ENCODE data around the gene EMC7.
"Not testable (repeated sequence)": the region's sequence is repeated elsewhere in the genome, so short reads cannot be mapped to it uniquely, and the experiment has no call there.

DNA sequence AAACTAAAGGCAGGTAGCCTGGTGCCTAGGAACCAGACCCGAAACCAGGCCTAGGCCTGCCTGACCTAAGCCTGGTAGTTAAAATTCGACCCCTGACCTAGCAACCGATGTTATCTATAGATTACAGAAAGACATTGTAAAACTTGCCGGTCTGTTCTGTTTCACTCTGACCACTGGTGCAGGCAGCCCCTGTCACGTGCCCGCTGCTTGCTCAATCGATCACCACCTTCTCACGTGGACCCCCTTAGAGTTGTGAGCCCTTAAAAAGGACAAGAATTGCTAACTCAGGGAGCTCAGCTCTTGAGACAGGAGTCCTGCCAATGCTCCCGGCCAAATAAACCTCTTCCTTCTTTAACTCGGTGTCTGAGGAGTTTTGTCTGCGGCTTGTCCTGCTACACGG lies 20.1 kb upstream of the EMC7 start:
- TF ChIP-seq, protein P1, sequence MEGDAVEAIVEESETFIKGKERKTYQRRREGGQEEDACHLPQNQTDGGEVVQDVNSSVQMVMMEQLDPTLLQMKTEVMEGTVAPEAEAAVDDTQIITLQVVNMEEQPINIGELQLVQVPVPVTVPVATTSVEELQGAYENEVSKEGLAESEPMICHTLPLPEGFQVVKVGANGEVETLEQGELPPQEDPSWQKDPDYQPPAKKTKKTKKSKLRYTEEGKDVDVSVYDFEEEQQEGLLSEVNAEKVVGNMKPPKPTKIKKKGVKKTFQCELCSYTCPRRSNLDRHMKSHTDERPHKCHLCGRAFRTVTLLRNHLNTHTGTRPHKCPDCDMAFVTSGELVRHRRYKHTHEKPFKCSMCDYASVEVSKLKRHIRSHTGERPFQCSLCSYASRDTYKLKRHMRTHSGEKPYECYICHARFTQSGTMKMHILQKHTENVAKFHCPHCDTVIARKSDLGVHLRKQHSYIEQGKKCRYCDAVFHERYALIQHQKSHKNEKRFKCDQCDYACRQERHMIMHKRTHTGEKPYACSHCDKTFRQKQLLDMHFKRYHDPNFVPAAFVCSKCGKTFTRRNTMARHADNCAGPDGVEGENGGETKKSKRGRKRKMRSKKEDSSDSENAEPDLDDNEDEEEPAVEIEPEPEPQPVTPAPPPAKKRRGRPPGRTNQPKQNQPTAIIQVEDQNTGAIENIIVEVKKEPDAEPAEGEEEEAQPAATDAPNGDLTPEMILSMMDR (IDR thresholded peaks at IDR 0.05), result not testable (repeated sequence)
- TF ChIP-seq POLR2A (IDR thresholded peaks at IDR 0.05); POLR2AphosphoS5 (IDR thresholded peaks at IDR 0.05; ENCODE audit: insufficient read depth in 1 of 2, low read depth in 1 of 2): not testable (repeated sequence)

Measured in vagina (tissue), 2 donors.